ENCODE data around the gene FGF12.

FGF12 gene

DNA sequence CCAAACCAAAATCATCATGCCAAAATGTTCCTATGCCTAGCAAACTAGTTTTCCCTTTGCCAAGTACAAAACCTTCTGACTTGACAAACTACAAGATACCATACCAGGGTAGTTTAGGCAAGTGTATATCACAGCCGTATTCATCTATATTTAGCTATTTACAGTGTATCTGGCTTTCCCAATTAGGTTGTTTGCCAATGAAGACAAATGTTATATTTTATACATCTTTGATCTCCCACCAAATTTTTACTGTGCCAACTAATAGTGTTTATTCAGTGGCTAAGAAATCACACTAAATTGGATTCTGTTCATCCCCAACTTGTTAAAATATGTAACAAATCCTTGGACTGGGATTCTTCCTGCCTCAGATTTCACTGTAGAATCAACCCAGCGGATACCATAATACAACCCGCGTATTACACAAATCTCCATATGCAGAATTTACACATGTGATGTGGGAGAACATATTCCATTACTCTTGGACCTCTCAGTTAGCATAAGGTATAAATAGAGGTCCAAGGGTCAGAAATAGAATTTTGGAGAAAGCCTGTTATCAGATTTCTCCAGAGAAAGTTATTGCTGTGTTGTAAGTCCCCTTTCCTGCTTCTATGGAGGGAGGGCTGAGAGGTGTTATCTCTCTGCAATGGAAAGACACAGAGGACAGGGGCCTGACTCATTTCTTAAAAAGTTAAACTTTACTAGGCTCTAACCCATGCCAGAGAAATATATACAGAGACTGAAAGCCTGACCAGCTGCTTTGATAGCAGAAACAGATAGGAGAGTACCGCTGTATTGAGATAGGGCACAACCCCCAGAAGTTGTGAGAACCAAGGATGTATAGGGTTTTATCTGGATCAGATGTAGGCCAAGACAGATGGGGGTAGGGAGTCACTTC is 467.0 kb downstream of the FGF12 start:
- no peak for DNase-seq (ENCODE audit: low read depth in 2 of 2)

DNA sequence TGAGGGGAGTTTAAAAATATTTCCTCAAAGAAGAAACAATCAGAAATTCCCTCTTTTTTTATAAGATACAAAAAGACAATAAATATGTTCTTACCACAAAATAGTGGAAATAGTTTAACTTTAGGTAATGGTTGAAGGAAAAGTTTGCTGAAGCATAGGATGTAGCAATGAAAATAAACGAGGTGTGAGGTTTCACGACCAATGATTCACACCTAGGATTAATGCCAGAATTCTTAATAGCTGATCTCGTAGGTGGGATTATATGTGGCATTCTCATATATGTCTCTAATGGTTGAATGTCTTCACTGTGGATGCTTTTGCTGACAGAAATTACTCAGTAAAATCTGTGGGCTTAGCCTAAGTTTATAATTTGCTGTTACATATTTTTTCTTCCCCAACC is 467.7 kb downstream of the FGF12 start:
- DNase-seq (ENCODE audit: low read depth in 2 of 2), result no peak

GRCh38 chr3:192258721-192259120 is 468.6 kb downstream of the FGF12 start:
- no peak for DNase-seq (ENCODE audit: low read depth in 2 of 2)

DNA sequence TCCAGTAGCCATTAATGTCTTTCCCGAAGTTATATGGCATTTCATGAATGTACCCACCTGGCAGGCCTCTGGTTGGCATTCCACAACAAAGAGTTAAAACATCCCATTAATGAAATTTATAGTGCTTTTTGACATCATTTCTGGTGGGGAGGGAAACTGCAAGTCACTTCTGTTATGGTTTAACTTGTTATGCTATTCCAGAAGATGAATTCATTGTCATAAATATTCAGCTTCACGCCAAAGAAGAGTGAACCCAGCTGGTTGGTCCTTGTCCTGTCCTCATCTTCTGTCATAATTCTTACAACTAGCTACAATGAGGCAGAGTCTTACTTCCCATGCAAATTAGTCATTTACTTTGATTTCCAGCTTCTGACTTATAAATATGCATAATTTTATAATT is 471.5 kb downstream of the FGF12 start:
- no peak for DNase-seq (ENCODE audit: low read depth in 2 of 2)

DNA sequence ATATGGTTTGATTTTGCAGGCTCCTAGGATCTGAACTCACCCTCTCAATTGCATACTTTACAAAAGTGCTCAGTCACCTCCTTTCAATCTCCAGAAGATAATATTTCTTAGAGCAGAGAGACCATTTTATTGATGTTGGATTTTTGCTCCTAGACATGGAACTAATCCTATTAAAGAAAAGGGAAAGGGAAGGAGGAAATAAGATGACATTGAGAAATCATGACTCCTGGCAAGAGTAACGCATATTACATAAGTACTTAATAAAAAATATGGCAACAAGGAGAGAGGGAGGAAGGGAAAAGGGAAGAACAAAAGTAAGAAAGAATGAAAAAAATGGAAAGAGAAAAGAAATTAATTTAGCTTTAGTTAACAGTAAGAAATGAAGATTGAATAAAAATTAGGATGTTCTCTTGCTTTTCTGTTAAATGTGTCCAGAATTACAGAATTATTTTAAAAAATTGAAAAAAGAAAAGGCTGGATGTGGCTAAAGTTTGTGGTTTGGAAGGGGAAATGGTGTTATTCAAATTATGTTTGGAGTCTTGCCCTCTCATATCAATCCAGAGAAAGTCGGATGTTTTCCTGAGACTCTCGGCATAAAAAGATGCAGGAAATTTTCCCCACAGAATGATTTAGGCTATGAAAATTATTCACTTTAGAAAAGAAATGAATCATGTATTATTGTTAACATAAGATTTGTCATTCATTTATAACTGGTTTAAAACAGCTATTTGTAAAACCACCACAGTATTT is 474.0 kb downstream of the FGF12 start:
- no peak for DNase-seq (ENCODE audit: low read depth in 2 of 2)

- DNase-seq (ENCODE audit: low read depth in 2 of 2), result no peak
Observed at GRCh38 chr3:192249516-192249915, 477.8 kb downstream of the FGF12 start.

DNA sequence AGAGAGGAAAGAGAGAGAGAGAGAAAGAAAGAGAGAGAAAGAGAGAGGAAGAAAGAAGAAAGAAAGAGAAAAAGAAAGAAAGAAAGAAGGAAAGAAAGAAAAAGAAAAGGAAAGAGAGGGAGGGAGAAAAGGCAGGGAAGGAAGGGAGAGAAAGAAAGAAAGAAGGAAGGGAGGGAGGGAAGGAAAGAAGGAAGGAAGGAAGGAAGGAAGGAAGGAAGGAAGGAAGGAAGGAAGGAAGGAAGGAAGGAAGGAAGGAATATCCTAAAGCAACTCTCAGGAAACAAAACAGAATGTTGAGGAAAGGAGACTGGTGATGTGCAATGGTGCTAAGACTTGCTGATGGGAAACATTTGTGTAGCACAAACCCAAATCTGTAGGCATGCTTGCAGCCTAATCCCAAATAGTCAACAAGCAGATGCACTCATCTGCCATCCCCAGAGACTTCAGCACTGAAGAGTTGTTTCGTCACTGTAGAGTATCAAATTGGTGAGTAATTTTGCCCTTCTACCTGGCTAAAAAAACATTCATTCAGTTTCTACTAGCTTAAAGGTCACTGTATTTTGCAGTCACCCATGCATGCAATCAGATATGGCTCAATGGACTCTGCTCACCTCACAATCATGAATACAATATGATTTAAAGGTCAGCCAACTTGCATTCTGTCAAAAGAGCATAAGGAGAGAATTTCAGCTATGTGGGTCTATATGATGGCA is 480.3 kb downstream of the FGF12 start:
- DNase-seq (ENCODE audit: low read depth in 2 of 2), result no peak

GRCh38 chr3:192244591-192244990 is 482.8 kb downstream of the FGF12 start:
- DNase-seq (ENCODE audit: low read depth in 2 of 2), result no peak

GRCh38 chr3:192239956-192240355 is 487.4 kb downstream of the FGF12 start:
- no peak for DNase-seq (ENCODE audit: low read depth in 2 of 2)

- no peak for DNase-seq (ENCODE audit: low read depth in 2 of 2)
Observed at GRCh38 chr3:192237992-192238608, 489.2 kb downstream of the FGF12 start.

- DNase-seq (ENCODE audit: low read depth in 2 of 2), result no peak
Observed at GRCh38 chr3:192229866-192230265, 497.5 kb downstream of the FGF12 start.

- no peak for DNase-seq (ENCODE audit: low read depth in 2 of 2)
Observed at GRCh38 chr3:192224634-192225155, 502.6 kb downstream of the FGF12 start.

GRCh38 chr3:192223815-192224214 is 503.5 kb downstream of the FGF12 start:
- no peak for DNase-seq (ENCODE audit: low read depth in 2 of 2)

DNA sequence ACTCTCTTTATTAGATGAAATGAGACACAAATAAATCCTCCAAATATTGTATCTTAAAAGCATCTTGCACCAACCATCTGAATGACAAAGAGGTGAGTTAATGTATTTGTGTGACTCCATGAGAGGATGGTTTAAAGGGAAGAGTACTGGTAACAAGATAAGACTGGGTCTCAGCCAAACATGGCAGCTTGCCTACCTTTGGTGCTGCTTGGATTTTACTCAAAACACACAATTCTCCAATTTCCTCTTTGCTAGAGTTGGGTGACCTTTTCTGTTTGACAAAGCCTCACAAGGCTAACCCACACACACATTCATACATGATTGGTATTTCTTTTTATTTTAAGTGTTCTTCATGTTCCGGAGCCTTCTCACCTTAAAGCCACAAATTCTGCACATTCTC is 506.4 kb downstream of the FGF12 start:
- no peak for DNase-seq (ENCODE audit: low read depth in 2 of 2)

- DNase-seq (ENCODE audit: low read depth in 2 of 2), result no peak
Observed at GRCh38 chr3:192219926-192220325, 507.4 kb downstream of the FGF12 start.

DNA sequence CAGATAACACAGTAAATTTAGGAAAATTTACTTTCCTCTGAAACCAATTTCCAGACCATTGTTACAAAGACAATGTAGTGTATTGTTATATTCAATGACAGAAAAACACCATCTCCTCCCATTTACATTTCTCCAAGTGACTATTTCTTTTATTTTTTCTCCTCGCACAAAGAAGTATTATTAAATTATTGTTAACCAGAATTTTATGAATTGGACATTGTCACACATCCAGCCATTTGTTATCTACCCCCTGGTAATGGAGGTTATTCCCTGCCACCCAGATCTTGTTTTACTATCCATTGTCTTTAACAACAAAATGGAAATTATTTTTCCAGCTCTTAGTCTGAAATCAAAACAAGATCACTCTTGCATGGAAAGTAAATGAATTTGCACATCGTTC is 511.3 kb downstream of the FGF12 start:
- no peak for DNase-seq (ENCODE audit: low read depth in 2 of 2)

DNA sequence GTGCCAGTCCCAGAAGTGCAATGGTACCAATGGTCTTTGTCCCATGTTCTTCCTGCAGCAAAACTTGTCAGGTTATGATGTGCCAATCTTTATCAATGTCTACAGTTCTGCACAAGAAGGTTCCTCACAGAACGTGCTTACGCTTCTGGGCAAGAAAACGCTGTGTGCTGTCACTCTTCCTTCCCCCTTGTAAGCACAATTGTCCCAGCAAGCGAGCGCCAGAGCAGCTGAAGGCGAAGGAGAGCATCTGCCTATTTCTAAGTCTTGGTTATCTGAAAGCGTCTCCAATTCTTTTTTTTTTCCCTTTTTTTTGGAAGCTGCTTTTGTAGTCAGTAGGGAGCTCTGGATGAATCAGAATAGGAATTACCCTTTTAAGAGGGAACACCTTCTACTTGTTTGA is 514.4 kb downstream of the FGF12 start:
- DNase-seq (ENCODE audit: low read depth in 2 of 2), result no peak

GRCh38 chr3:192212335-192212734 is 515.0 kb downstream of the FGF12 start:
- DNase-seq (ENCODE audit: low read depth in 2 of 2), result no peak

DNA sequence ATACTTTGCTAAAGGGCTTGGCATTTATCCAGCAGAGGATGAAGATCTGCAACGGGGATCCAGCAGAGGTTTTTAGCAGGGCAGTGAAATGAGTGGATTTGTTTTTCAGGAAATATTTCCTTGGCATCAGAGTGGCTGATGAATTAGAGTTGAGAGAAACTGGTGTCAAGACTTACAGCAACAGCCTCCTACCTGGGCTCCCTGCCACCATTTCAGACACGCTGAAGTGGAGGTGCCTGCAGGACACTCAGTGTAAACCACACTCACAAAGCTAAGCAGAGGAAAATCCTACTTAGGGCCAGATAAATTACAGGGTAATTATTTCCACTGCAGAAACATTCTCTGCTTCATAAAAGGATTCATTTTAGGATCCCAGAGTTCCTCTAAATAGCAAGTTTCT is 519.7 kb downstream of the FGF12 start:
- no peak for DNase-seq (ENCODE audit: low read depth in 2 of 2)

GRCh38 chr3:192207239-192207638 is 520.1 kb downstream of the FGF12 start:
- DNase-seq (ENCODE audit: low read depth in 2 of 2), result no peak

DNA sequence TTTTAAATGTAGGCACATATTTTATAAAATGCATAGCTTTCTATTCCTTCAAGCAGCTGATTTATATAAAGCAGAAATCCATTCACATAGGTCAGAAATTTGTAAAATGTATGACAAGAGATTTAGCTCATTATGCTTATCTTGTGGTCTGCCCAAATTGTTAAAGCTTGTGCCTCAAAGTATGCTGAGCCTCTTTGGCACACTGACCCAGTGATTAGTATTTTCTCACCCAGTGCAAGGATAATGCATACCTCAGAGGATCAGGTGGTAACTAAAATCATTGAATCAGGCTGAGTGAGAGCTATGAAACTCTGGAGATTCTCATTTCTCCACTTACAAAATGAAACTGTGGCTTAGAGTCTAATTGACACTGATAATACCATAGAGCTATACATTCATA is 533.3 kb downstream of the FGF12 start:
- no peak for DNase-seq (ENCODE audit: low read depth in 2 of 2)
